Spleen (tissue), 7 donors: ENCODE measurements around the gene PCBP3.

Experiments
- POLR2A ChIP-seq, 3 donors: fragments of 450-650 bp; IDR thresholded peaks; one replicate each; pipeline ENCODE4 v1.5.1; 2017; ENCODE audit warnings: antibody characterized with exemption in 3 of 3, mild to moderate bottlenecking in 1 of 3
- TF ChIP-seq, protein P1 (sequence below), 11 experiments: fragments of 200-600 bp in 7 of 11; fragments of 450-650 bp in 4 of 11; sonication (generic) in 4 of 11; IDR thresholded peaks in 8 of 11; conservative IDR thresholded peaks in 3 of 11; 1 replicate in 7 of 11; 2 replicates in 4 of 11; pipeline versions ENCODE4 v1.4.0 to v1.8.0; 2016 to 2021; ENCODE audit warnings: antibody characterized with exemption in 11 of 11, inconsistent platforms in 4 of 11, mild to moderate bottlenecking in 1 of 11
- donor health status: DM: no; HTN: no; CAD: no; lungs with moderate emphysema.
- donor health status: DM: no; HTN: no; CAD: no.
- donor health status: DM: no; HTN: no; CAD: no.

DNA sequence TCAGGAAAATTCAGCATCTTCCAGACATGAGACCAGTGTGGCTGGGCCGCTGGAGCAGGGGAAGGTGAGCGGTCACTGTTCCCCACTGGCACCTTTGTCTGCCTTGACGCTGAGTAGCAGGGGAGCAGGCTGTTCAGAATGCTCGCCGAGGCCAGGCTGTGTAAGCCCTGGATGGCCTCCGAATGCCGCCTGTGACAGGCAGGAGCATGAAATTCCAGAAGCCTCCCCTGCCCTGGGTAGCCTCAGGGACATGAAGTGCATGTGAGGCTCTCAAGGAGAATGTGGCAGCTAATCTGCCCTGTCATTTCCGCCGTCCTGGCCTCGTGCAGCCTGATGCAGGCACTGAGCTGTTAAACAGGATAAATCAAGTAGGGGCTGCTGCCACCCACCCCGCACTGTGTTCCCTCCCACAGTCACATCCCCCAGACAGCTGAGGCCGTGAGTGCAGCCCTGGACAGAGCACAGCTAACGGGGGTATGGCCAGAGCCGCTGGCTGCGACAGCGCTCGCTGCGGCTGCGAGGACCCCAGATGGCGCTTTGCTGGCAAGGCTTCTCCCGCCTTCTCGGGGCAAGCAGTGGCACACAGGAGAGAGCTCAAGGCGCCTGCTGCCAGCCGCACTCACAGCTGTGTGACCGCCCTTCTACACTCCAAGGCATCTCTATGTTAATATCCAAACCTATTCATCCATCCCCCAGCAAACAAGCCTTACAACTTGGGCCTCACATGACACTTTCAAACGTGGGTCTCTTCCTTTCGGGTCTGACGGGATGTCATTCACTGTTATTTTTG, 233.1 kb downstream of the PCBP3 start:
- TF ChIP-seq, protein P1, sequence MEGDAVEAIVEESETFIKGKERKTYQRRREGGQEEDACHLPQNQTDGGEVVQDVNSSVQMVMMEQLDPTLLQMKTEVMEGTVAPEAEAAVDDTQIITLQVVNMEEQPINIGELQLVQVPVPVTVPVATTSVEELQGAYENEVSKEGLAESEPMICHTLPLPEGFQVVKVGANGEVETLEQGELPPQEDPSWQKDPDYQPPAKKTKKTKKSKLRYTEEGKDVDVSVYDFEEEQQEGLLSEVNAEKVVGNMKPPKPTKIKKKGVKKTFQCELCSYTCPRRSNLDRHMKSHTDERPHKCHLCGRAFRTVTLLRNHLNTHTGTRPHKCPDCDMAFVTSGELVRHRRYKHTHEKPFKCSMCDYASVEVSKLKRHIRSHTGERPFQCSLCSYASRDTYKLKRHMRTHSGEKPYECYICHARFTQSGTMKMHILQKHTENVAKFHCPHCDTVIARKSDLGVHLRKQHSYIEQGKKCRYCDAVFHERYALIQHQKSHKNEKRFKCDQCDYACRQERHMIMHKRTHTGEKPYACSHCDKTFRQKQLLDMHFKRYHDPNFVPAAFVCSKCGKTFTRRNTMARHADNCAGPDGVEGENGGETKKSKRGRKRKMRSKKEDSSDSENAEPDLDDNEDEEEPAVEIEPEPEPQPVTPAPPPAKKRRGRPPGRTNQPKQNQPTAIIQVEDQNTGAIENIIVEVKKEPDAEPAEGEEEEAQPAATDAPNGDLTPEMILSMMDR (IDR thresholded peaks at IDR 0.05 in 8 of 11, conservative IDR thresholded peaks at IDR 0.05 in 3 of 11): no peak
- no peak for TF ChIP-seq POLR2A (IDR thresholded peaks at IDR 0.05)
